ENCODE results near the gene GRIFIN.

The GRIFIN gene

GRCh38 chr7:2476298-2476697 lies at the start of gene GRIFIN:
TSS of gene GRIFIN (minus strand) at chr7:2476398. CDS start at chr7:2476383, 15 bp downstream.
- no peak for DNase-seq (ENCODE audit: low read depth)

GRCh38 chr7:2524808-2525657 lies 48.8 kb upstream of the GRIFIN start:
- DNase-seq (ENCODE audit: low read depth), result no peak

- peak; percentile 84 for DNase-seq (ENCODE audit: low read depth)
Measured at GRCh38 chr7:2523941-2524807, 48.0 kb upstream of the GRIFIN start.

- DNase-seq (ENCODE audit: low read depth), result no peak
Measured at GRCh38 chr7:2523461-2523936, 47.3 kb upstream of the GRIFIN start.

GRCh38 chr7:2522780-2523433 lies 46.7 kb upstream of the GRIFIN start:
- peak; percentile 82 for DNase-seq (ENCODE audit: low read depth)

GRCh38 chr7:2521952-2522591 lies 45.9 kb upstream of the GRIFIN start:
- peak; percentile 60 for DNase-seq (ENCODE audit: low read depth)

- no peak for DNase-seq (ENCODE audit: low read depth)
Measured at GRCh38 chr7:2521341-2521745, 45.1 kb upstream of the GRIFIN start.

GRCh38 chr7:2520761-2521290 lies 44.6 kb upstream of the GRIFIN start:
- peak; percentile 47 for DNase-seq (ENCODE audit: low read depth)

- DNase-seq (ENCODE audit: low read depth), result peak; percentile 46
Measured at GRCh38 chr7:2520131-2520760, 44.0 kb upstream of the GRIFIN start.

- DNase-seq (ENCODE audit: low read depth), result peak; percentile 90
Measured at GRCh38 chr7:2519119-2519930, 43.1 kb upstream of the GRIFIN start, which contains the start of gene LFNG. TSS of gene LFNG (plus strand) at chr7:2519774. CDS start at chr7:2519862, 88 bp downstream.

- DNase-seq (ENCODE audit: low read depth), result no peak
Measured at GRCh38 chr7:2518737-2519118, 42.5 kb upstream of the GRIFIN start.

GRCh38 chr7:2517678-2518507 lies 41.7 kb upstream of the GRIFIN start:
- peak; percentile 32 for DNase-seq (ENCODE audit: low read depth)

- peak; percentile 95 for DNase-seq (ENCODE audit: low read depth)
Measured at GRCh38 chr7:2517026-2517425, 40.8 kb upstream of the GRIFIN start.

GRCh38 chr7:2516194-2516555 lies 40.0 kb upstream of the GRIFIN start:
- DNase-seq (ENCODE audit: low read depth), result peak; percentile 60

GRCh38 chr7:2515424-2516193 lies 39.4 kb upstream of the GRIFIN start:
- no peak for DNase-seq (ENCODE audit: low read depth)

GRCh38 chr7:2514473-2515423 lies 38.5 kb upstream of the GRIFIN start:
- DNase-seq (ENCODE audit: low read depth), result no peak

GRCh38 chr7:2513702-2514101 lies 37.5 kb upstream of the GRIFIN start:
- no peak for DNase-seq (ENCODE audit: low read depth)
